GM12878 (cell line): Measurements from ENCODE around the gene MMP27. TPM values are rescaled to one million over a fixed set of nuclear protein-coding genes. Genes with fewer than 3 reads are reported as not detected.

Source experiments
- ATAC-seq: fragments of 200-7000 bp; cut with Tn5 transposase; 3 replicates; pipeline ENCODE4 v1.9.1; 2020; ENCODE audit warnings: mild to moderate bottlenecking, moderate library complexity
- BruUV-seq: library from RNA; stranded (reverse); fragments of 400-500 nt; replicated peaks from 2 replicates; lab custom pipeline; 2021; lab: Mats Ljungman, UMichigan
- CTCF ChIA-PET: fragments of 300-600 bp; sonication (Branson Sonifier 250); formaldehyde crosslinking; extraction: SDS; loops from one replicate; lab custom pipeline; 2021; ENCODE audit warnings: inconsistent platforms; lab: Yijun Ruan, JAX
- POLR2A ChIA-PET: fragments of 350-600 bp; formaldehyde crosslinking; extraction: SDS; loops from one replicate; lab custom pipeline; 2021; ENCODE audit warnings: inconsistent platforms; lab: Charles Lee
- RAD21 ChIA-PET: fragments of 300-600 bp; sonication (Branson Sonifier 250); formaldehyde crosslinking; loops from one replicate; lab custom pipeline; 2023; ENCODE audit warnings: antibody characterized with exemption; ENCODE audit not compliant: unreplicated experiment; lab: Charles Lee
- SMC1A ChIA-PET: fragments of 300-600 bp; sonication (Branson Sonifier 250); formaldehyde crosslinking; loops from one replicate; lab custom pipeline; 2023; ENCODE audit not compliant: unreplicated experiment, uncharacterized antibody; lab: Charles Lee
- DNase-seq: peaks from one replicate; pipeline ENCODE4 v3.0.0-alpha.2; 2011; ENCODE audit warnings: low read depth, low spot score
- FAIRE-seq: peaks from 3 replicates; lab custom pipeline; 2011; peaks lifted over from hg19 to GRCh38; lab: Jason Lieb, UNC
- H2AFZ ChIP-seq: 2 replicates; pipeline ENCODE4 v1.6.0; 2011; ENCODE audit warnings: low read depth, low read length, control low read depth; ENCODE audit not compliant: control insufficient read depth
- H3K27ac ChIP-seq: 2 replicates; pipeline ENCODE4 v1.5.1; 2011; ENCODE audit warnings: control low read depth; ENCODE audit not compliant: control insufficient read depth, insufficient read depth
- H3K27me3 ChIP-seq, 2 experiments: replicated peaks in 1 of 2; 2 replicates each; pipeline versions ENCODE4 v1.6.0 to v1.6.1; 2011; ENCODE audit warnings: low read length in 1 of 2; ENCODE audit not compliant: control insufficient read depth in 2 of 2, insufficient read depth in 2 of 2
- H3K36me3 ChIP-seq, 2 experiments: 2 replicates each; pipeline ENCODE4 v1.5.1; 2011; ENCODE audit warnings: low read length in 1 of 2; ENCODE audit not compliant: control insufficient read depth in 2 of 2, insufficient read depth in 2 of 2
- H3K4me1 ChIP-seq: 2 replicates; pipeline ENCODE4 v1.6.1; 2011; ENCODE audit warnings: mild to moderate bottlenecking, low read length, moderate library complexity, mixed read lengths; ENCODE audit not compliant: control insufficient read depth, insufficient read depth
- H3K4me2 ChIP-seq: 2 replicates; pipeline ENCODE4 v1.6.0; 2011; ENCODE audit warnings: control low read depth; ENCODE audit not compliant: control insufficient read depth, insufficient read depth
- H3K4me3 ChIP-seq: fragments of 200-600 bp; sonication (generic); 2 replicates; pipeline ENCODE4 v1.5.1; 2016
- H3K79me2 ChIP-seq: 2 replicates; pipeline ENCODE4 v1.6.0; 2011; ENCODE audit warnings: low read length; ENCODE audit not compliant: control insufficient read depth, insufficient read depth
- H3K9ac ChIP-seq: 2 replicates; pipeline ENCODE4 v1.8.0; 2011; ENCODE audit warnings: low read length, control low read depth, mixed read lengths; ENCODE audit not compliant: control insufficient read depth, insufficient read depth
- H3K9me3 ChIP-seq: replicated peaks from 3 replicates; pipeline ENCODE4 v1.5.1; 2011; ENCODE audit warnings: mild to moderate bottlenecking, low read length; ENCODE audit not compliant: control insufficient read depth, insufficient read depth
- H4K20me1 ChIP-seq: 2 replicates; pipeline ENCODE4 v1.6.0; 2011; ENCODE audit not compliant: control insufficient read depth, insufficient read depth
- CHD4 ChIP-seq: fragments of 200-600 bp; sonication (generic); IDR thresholded peaks from 2 replicates; pipeline ENCODE4 v1.6.1; 2016; ENCODE audit warnings: mild to moderate bottlenecking
- CTCF ChIP-seq, 3 experiments: IDR thresholded peaks in 2 of 3; conservative IDR thresholded peaks in 1 of 3; 2 replicates each; pipeline ENCODE4 v1.5.1; 2011; ENCODE audit warnings: low read depth in 3 of 3, low read length in 3 of 3, mild to moderate bottlenecking in 3 of 3, control low read depth in 2 of 3, moderate library complexity in 2 of 3, inconsistent platforms in 1 of 3, mixed read lengths in 1 of 3; ENCODE audit not compliant: control insufficient read depth in 2 of 3, insufficient read depth in 1 of 3; ENCODE audit errors: extremely low read depth in 1 of 3
- ETV6 ChIP-seq, 2 experiments: fragments of 450-650 bp in 1 of 2; IDR thresholded peaks in 1 of 2; conservative IDR thresholded peaks in 1 of 2; 2 replicates each; pipeline ENCODE4 v1.6.1; 2014; ENCODE audit warnings: antibody characterized with exemption in 1 of 2, borderline replicate concordance in 1 of 2, low read depth in 1 of 2, mild to moderate bottlenecking in 1 of 2, moderate library complexity in 1 of 2
- IRF4 ChIP-seq: IDR thresholded peaks from 2 replicates; pipeline ENCODE4 v1.6.1; 2011; ENCODE audit warnings: low read depth, low read length
- MEF2A ChIP-seq: IDR thresholded peaks from 2 replicates; pipeline ENCODE4 v1.6.1; 2011; ENCODE audit warnings: low read depth, mild to moderate bottlenecking, low read length, moderate library complexity; ENCODE audit not compliant: insufficient read depth
- NKRF ChIP-seq: fragments of 450-650 bp; conservative IDR thresholded peaks from 2 replicates; pipeline ENCODE4 v1.6.1; 2017; ENCODE audit warnings: mild to moderate bottlenecking, moderate library complexity
- RAD21 ChIP-seq: IDR thresholded peaks from 2 replicates; pipeline ENCODE4 v1.6.1; 2011; ENCODE audit warnings: mild to moderate bottlenecking, low read depth, low read length, moderate library complexity; ENCODE audit not compliant: insufficient read depth
- SMC3 ChIP-seq: IDR thresholded peaks from 2 replicates; pipeline ENCODE4 v1.6.1; 2011; ENCODE audit warnings: low read length, improper control_type of control experiment, borderline replicate concordance
- YBX1 ChIP-seq: fragments of 450-650 bp; IDR thresholded peaks from 2 replicates; pipeline ENCODE4 v1.6.1; 2016; ENCODE audit warnings: antibody characterized with exemption
- YY1 ChIP-seq: IDR thresholded peaks from 2 replicates; pipeline ENCODE4 v1.6.1; 2011; ENCODE audit warnings: low read depth, mild to moderate bottlenecking, low read length
- ZNF592 ChIP-seq: fragments of 450-650 bp; IDR thresholded peaks from 2 replicates; pipeline ENCODE4 v1.6.1; 2017; ENCODE audit warnings: mild to moderate bottlenecking, moderate library complexity
- WGBS: methylation state at CpG from one replicate; pipeline ENCODE4 v1.1.6; 2016; ENCODE audit warnings: low lambda C conversion rate; ENCODE audit not compliant: insufficient replicate concordance, insufficient coverage; ENCODE audit errors: missing lambda C conversion rate; 5-methylcytosine and 5-hydroxymethylcytosine counted together
- in situ Hi-C: fragments of 300-500 bp; cut with MboI; formaldehyde crosslinking; loops from 9 replicates; pipeline ENCODE4 v1.14.3; 2018; ENCODE audit warnings: mixed read lengths
- intact Hi-C: fragments of 100-400 bp; cut with micrococcal nuclease; formaldehyde crosslinking; loops from one replicate; pipeline ENCODE4 v1.14.2; 2022; ENCODE audit not compliant: unreplicated experiment
- polyA plus RNA-seq, 11 experiments: library from polyadenylated mRNA; depleted of rRNA in 4 of 11; unstranded in 6 of 11; stranded (reverse) in 5 of 11; fragments of >200 nt; fragmentation: Nextera tagmentation in 4 of 11; fragmentation: Illumina TruSeq in 1 of 11; extraction: Ambion mirVana in 4 of 11; extraction: Trizol in 1 of 11; gene quantifications; 1 replicate in 1 of 11; 2 replicates in 10 of 11; pipeline versions ENCODE4 v1.2.1 to v1.2.3, GENCODE V29; 2011 to 2016; ENCODE audit warnings: inconsistent platforms in 2 of 11, missing spikeins in 2 of 11, low read depth in 1 of 11
- total RNA-seq, 4 experiments: library from RNA; depleted of rRNA in 3 of 4; stranded (reverse); fragments of >200 nt in 3 of 4; fragmentation: Illumina TruSeq in 1 of 4; extraction: Trizol in 1 of 4; gene quantifications; 2 replicates each; pipeline versions ENCODE4 v1.2.1 to v1.2.3, GENCODE V29; 2013 to 2021

Gene MMP27
- total and polyA plus RNA-seq, 10 of the 15 experiments (the other 5 are each of a cell fraction or from before 2014, with no cell fraction given), result not detected

GRCh38 chr11:102664001-102664752, 41.4 kb downstream of the MMP27 start:
- DNase-seq (no peak), FAIRE-seq (no peak), ATAC-seq (peak; percentile 92)
- H3K27me3 ChIP-seq, result peaks cover 0 to 3% of the 10 kb centered on the region in 2 experiments; a peak in 1 of 4 replicates
- no peak overlapping the region for H3K4me2 ChIP-seq
- TF ChIP-seq YBX1 (no peak), NKRF (no peak), MEF2A (no peak), IRF4 (no peak), SMC3 (peak; percentile 30; the same call in 1 of the 2 replicates), ETV6 (conservative IDR thresholded peaks at IDR 0.05 in 1 of 2, IDR thresholded peaks at IDR 0.05 in 1 of 2; ENCODE audit: borderline replicate concordance in 1 of 2, low read depth in 1 of 2) (no peak), CTCF (IDR thresholded peaks at IDR 0.05 in 2 of 3, conservative IDR thresholded peaks at IDR 0.05 in 1 of 3; ENCODE audit: control insufficient read depth in 2 of 3, extremely low read depth in 1 of 3, insufficient read depth in 1 of 3, low read depth in 3 of 3, low read length in 3 of 3) (peak; percentile 50 to 66 (median 59)), RAD21 (peak; percentile 36; the same call in 1 of the 2 replicates), CHD4 (no peak), YY1 (0 out of 2 replicates have a peak, but pooled peaks have one; percentile 28), ZNF592 (no peak)
- SMC1A ChIA-PET, result interaction anchor here (0.6 to 4.6 kb wide), 7 partner anchors 24 to 407 kb away, joined by 3 to 98 read pairs (median 3); no protein-coding TSS in a partner anchor
- H3K9me3 ChIP-seq, result no peaks in the 10 kb centered on the region
- no peaks in the 10 kb centered on the region for H3K79me2 ChIP-seq
- BruUV-seq, result no TSS peak
- no peak overlapping the region for H2AFZ ChIP-seq
- H3K27ac ChIP-seq, result no peak overlapping the region
- H4K20me1 ChIP-seq, result no peaks in the 10 kb centered on the region
- CTCF ChIA-PET, result interaction anchor here (1.2 to 8.4 kb wide), 13 partner anchors 12 to 803 kb away, joined by 3 to 196 read pairs (median 38); no protein-coding TSS in a partner anchor
- H3K4me1 ChIP-seq, result no peaks in the 10 kb centered on the region
- no peak overlapping the region for H3K4me3 ChIP-seq
- intact Hi-C loops (loop anchor here (2.0 kb wide), 1 partner anchor 169 kb away; no protein-coding TSS in a partner anchor), in situ Hi-C loops (loop anchor here (25.0 kb wide), 1 partner anchor 802 kb away; no protein-coding TSS in a partner anchor)
- H3K9ac ChIP-seq, result no peak overlapping the region
- WGBS, result 36% methylated on average over 13 of the region's 13 CpGs
- POLR2A ChIA-PET, result no interaction called here
- RAD21 ChIA-PET, result interaction anchor here (0.9 to 6.3 kb wide), 7 partner anchors 50 to 375 kb away, joined by 3 to 106 read pairs (median 17); no protein-coding TSS in a partner anchor
- no peaks in the 10 kb centered on the region for H3K36me3 ChIP-seq
